ENCODE measurements around the gene GUCA1A.

GUCA1A gene

DNA sequence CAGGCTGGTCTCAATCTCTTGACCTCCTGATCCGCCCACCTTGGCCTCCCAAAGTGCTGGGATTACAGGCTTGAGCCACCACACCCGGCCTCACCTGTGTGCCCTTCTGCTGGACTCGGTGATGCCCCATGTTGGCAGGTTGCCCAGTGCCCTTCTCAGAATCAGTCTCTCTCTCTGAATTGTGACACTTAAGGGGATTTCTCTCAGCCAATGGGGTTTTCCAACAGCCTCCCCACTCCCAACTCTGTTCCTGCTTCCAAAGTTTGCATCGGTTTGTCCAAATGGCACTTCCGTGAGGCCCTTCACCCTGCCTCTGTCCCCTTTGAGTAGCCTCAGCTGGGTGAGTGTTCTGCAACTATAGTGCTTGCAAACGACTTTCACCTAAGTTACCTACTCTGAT is 47.6 kb downstream of the GUCA1A start:
- Histone ChIP-seq H3K9me3 (ENCODE audit: control insufficient read depth in 1 of 2, low read length in 2 of 2) (no peaks in the 10 kb centered on the region), H3K27ac (ENCODE audit: low read depth, low read length) (no peak overlapping the region), H3K27me3 (ENCODE audit: control insufficient read depth in 1 of 2, insufficient read depth in 2 of 2, low read length in 2 of 2) (no peaks in the 10 kb centered on the region), H3K4me1 (ENCODE audit: control insufficient read depth in 1 of 2, insufficient read depth in 2 of 2, low read length in 2 of 2) (peaks cover 10 to 17% of the 10 kb centered on the region in 2 donors), H3K4me3 (ENCODE audit: low read depth in 1 of 2, low read length in 2 of 2) (no peak overlapping the region), H3K9ac (ENCODE audit: low read depth in 1 of 2, low read length in 2 of 2) (no peak overlapping the region), H3K36me3 (ENCODE audit: control insufficient read depth in 1 of 2, insufficient read depth in 2 of 2, low read length in 2 of 2) (no peaks in the 10 kb centered on the region)

- Histone ChIP-seq H3K9ac (ENCODE audit: low read depth in 1 of 2, low read length in 2 of 2) (no peak overlapping the region), H3K4me1 (ENCODE audit: control insufficient read depth in 1 of 2, insufficient read depth in 2 of 2, low read length in 2 of 2) (peaks cover 17 to 18% of the 10 kb centered on the region in 2 donors), H3K36me3 (ENCODE audit: control insufficient read depth in 1 of 2, insufficient read depth in 2 of 2, low read length in 2 of 2) (no peaks in the 10 kb centered on the region), H3K27me3 (ENCODE audit: control insufficient read depth in 1 of 2, insufficient read depth in 2 of 2, low read length in 2 of 2) (no peaks in the 10 kb centered on the region), H3K9me3 (ENCODE audit: control insufficient read depth in 1 of 2, low read length in 2 of 2) (no peaks in the 10 kb centered on the region), H3K27ac (ENCODE audit: low read depth, low read length) (no peak overlapping the region), H3K4me3 (ENCODE audit: low read depth in 1 of 2, low read length in 2 of 2) (no peak overlapping the region)
Observed at GRCh38 chr6:42221546-42221945, 48.4 kb downstream of the GUCA1A start.

GRCh38 chr6:42222448-42222847 is 49.3 kb downstream of the GUCA1A start:
- Histone ChIP-seq H3K27me3 (ENCODE audit: control insufficient read depth in 1 of 2, insufficient read depth in 2 of 2, low read length in 2 of 2) (no peaks in the 10 kb centered on the region), H3K4me3 (ENCODE audit: low read depth in 1 of 2, low read length in 2 of 2) (no peak overlapping the region), H3K9ac (ENCODE audit: low read depth in 1 of 2, low read length in 2 of 2) (no peak overlapping the region), H3K4me1 (ENCODE audit: control insufficient read depth in 1 of 2, insufficient read depth in 2 of 2, low read length in 2 of 2) (peaks cover 20 to 26% of the 10 kb centered on the region in 2 donors), H3K9me3 (ENCODE audit: control insufficient read depth in 1 of 2, low read length in 2 of 2) (no peaks in the 10 kb centered on the region), H3K27ac (ENCODE audit: low read depth, low read length) (no peak overlapping the region), H3K36me3 (ENCODE audit: control insufficient read depth in 1 of 2, insufficient read depth in 2 of 2, low read length in 2 of 2) (no peaks in the 10 kb centered on the region)

DNA sequence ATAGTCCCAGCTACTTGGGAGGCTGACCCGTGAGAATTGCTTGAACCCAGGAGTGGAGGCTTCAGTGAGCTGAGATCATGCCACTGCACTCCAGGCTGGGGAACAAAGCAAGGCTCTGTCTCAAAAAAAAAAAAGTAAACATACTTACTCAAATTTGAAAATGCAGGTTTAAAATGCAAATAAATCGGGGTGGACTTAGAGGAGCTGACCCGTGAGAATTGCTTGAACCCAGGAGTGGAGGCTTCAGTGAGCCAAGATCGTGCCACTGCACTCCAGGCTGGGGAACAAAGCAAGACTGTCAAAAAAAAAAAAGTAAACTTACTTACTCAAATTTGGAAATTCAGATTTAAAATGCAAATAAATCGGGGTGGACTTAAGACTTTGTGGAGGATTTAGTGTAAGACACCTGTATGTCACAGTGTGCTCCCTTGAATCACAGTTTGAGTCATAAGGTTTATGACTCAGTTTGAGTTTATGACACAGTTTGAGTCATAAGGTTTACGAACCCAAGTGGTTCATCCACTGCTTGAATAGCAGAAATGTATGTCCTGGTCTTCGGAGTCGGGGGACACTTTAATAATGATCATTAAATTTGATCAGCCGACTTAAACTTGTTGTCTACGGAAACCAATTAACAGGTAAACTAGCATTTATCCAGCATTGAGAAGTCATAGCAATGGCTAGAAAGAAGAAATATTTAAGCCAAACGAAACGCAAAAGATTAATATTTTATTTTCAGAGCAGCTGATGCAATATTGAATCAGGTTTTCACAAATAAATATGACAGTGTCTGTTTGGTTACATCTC is 51.3 kb downstream of the GUCA1A start:
- H3K9me3 ChIP-seq (ENCODE audit: control insufficient read depth in 1 of 2, low read length in 2 of 2), result no peaks in the 10 kb centered on the region
- H3K4me1 ChIP-seq (ENCODE audit: control insufficient read depth in 1 of 2, insufficient read depth in 2 of 2, low read length in 2 of 2), result peaks cover 24 to 31% of the 10 kb centered on the region in 2 donors
- H3K27ac ChIP-seq (ENCODE audit: low read depth, low read length), result no peak overlapping the region
- no peak overlapping the region for H3K4me3 ChIP-seq (ENCODE audit: low read depth in 1 of 2, low read length in 2 of 2)
- no peak overlapping the region for H3K9ac ChIP-seq (ENCODE audit: low read depth in 1 of 2, low read length in 2 of 2)
- H3K27me3 ChIP-seq (ENCODE audit: control insufficient read depth in 1 of 2, insufficient read depth in 2 of 2, low read length in 2 of 2), result no peaks in the 10 kb centered on the region
- H3K36me3 ChIP-seq (ENCODE audit: control insufficient read depth in 1 of 2, insufficient read depth in 2 of 2, low read length in 2 of 2), result peaks cover 0 to 9% of the 10 kb centered on the region in 2 donors

DNA sequence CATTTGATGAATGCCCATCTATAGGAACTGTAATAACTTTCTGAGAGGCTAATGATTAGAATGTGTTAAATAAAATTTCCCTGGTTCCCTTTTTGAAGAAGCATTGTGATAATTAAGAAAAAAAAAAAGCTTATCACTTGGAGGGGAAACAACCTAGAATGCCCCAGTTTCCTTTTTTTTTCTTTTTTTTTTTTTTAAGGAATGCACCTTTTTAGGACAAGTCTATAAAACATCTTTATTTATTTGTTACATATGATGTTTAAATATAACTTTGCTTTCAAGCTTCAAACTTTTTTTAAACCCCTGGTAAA is 51.8 kb downstream of the GUCA1A start:
- Histone ChIP-seq H3K9ac (ENCODE audit: low read depth in 1 of 2, low read length in 2 of 2) (no peak overlapping the region), H3K27ac (ENCODE audit: low read depth, low read length) (no peak overlapping the region), H3K4me3 (ENCODE audit: low read depth in 1 of 2, low read length in 2 of 2) (no peak overlapping the region), H3K36me3 (ENCODE audit: control insufficient read depth in 1 of 2, insufficient read depth in 2 of 2, low read length in 2 of 2) (peaks cover 0 to 9% of the 10 kb centered on the region in 2 donors), H3K9me3 (ENCODE audit: control insufficient read depth in 1 of 2, low read length in 2 of 2) (no peaks in the 10 kb centered on the region), H3K4me1 (ENCODE audit: control insufficient read depth in 1 of 2, insufficient read depth in 2 of 2, low read length in 2 of 2) (peaks cover 24 to 31% of the 10 kb centered on the region in 2 donors), H3K27me3 (ENCODE audit: control insufficient read depth in 1 of 2, insufficient read depth in 2 of 2, low read length in 2 of 2) (no peaks in the 10 kb centered on the region)

DNA sequence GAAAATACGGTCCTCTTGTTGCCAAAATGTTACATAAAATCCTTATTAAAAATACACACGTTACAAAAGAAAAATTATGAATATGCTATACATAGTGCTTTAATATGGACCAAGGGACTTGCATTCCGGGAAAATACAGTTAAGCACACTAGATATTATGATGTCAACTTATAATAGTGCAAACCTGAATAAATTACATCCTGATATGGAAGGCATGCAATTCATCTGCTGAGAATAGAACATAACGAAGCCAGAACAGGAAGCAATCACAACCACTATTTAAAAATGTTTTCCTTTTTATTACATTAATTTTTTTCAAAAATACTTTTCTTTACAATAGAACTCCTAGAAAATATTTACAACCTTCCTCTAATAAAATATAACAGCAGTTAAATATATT is 52.3 kb downstream of the GUCA1A start:
- Histone ChIP-seq H3K9ac (ENCODE audit: low read depth in 1 of 2, low read length in 2 of 2) (no peak overlapping the region), H3K27me3 (ENCODE audit: control insufficient read depth in 1 of 2, insufficient read depth in 2 of 2, low read length in 2 of 2) (no peaks in the 10 kb centered on the region), H3K4me3 (ENCODE audit: low read depth in 1 of 2, low read length in 2 of 2) (no peak overlapping the region), H3K9me3 (ENCODE audit: control insufficient read depth in 1 of 2, low read length in 2 of 2) (no peaks in the 10 kb centered on the region), H3K27ac (ENCODE audit: low read depth, low read length) (no peak overlapping the region), H3K36me3 (ENCODE audit: control insufficient read depth in 1 of 2, insufficient read depth in 2 of 2, low read length in 2 of 2) (peaks cover 0 to 9% of the 10 kb centered on the region in 2 donors), H3K4me1 (ENCODE audit: control insufficient read depth in 1 of 2, insufficient read depth in 2 of 2, low read length in 2 of 2) (peaks cover 24 to 31% of the 10 kb centered on the region in 2 donors)

- H3K36me3 ChIP-seq (ENCODE audit: control insufficient read depth in 1 of 2, insufficient read depth in 2 of 2, low read length in 2 of 2), result peaks cover 0 to 9% of the 10 kb centered on the region in 2 donors
- H3K27me3 ChIP-seq (ENCODE audit: control insufficient read depth in 1 of 2, insufficient read depth in 2 of 2, low read length in 2 of 2), result no peaks in the 10 kb centered on the region
- no peak overlapping the region for H3K27ac ChIP-seq (ENCODE audit: low read depth, low read length)
- peaks cover 24 to 31% of the 10 kb centered on the region in 2 donors for H3K4me1 ChIP-seq (ENCODE audit: control insufficient read depth in 1 of 2, insufficient read depth in 2 of 2, low read length in 2 of 2)
- H3K4me3 ChIP-seq (ENCODE audit: low read depth in 1 of 2, low read length in 2 of 2), result no peak overlapping the region
- H3K9ac ChIP-seq (ENCODE audit: low read depth in 1 of 2, low read length in 2 of 2), result no peak overlapping the region
- H3K9me3 ChIP-seq (ENCODE audit: control insufficient read depth in 1 of 2, low read length in 2 of 2), result no peaks in the 10 kb centered on the region
Observed at GRCh38 chr6:42226161-42226611, 53.0 kb downstream of the GUCA1A start.

DNA sequence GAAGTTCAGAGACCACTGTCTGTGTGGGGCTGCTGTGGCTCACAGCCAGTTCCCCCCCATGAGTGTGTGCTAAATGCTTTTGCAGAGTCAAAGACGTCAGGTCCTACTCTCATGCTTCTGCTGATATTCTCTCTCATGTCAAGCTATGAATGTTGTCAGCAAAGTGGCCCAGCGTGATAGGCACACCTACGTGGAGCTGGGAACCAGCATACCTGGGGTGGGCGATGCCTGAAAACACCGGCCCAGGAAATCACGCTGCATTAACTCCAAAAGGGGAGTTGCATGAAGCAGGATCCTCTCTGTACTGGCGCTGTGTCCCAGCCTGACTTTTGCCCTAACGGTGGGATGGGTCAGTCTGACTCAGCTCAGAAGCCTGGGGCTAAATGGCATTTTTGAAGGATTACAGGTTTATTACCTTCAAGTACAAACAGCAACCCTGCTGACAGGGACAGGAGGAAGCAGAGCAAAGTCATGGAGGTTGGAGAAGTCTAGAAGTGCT is 53.5 kb downstream of the GUCA1A start:
- no peaks in the 10 kb centered on the region for H3K9me3 ChIP-seq (ENCODE audit: control insufficient read depth in 1 of 2, low read length in 2 of 2)
- peak overlapping the region in 1 of 2 donors; percentile 33 for H3K9ac ChIP-seq (ENCODE audit: low read depth in 1 of 2, low read length in 2 of 2)
- H3K27me3 ChIP-seq (ENCODE audit: control insufficient read depth in 1 of 2, insufficient read depth in 2 of 2, low read length in 2 of 2), result no peaks in the 10 kb centered on the region
- peak overlapping the region; percentile 35 for H3K27ac ChIP-seq (ENCODE audit: low read depth, low read length)
- H3K36me3 ChIP-seq (ENCODE audit: control insufficient read depth in 1 of 2, insufficient read depth in 2 of 2, low read length in 2 of 2), result peaks cover 0 to 14% of the 10 kb centered on the region in 2 donors
- peaks cover 24 to 31% of the 10 kb centered on the region in 2 donors for H3K4me1 ChIP-seq (ENCODE audit: control insufficient read depth in 1 of 2, insufficient read depth in 2 of 2, low read length in 2 of 2)
- H3K4me3 ChIP-seq (ENCODE audit: low read depth in 1 of 2, low read length in 2 of 2), result peak overlapping the region in 1 of 2 donors; percentile 47

DNA sequence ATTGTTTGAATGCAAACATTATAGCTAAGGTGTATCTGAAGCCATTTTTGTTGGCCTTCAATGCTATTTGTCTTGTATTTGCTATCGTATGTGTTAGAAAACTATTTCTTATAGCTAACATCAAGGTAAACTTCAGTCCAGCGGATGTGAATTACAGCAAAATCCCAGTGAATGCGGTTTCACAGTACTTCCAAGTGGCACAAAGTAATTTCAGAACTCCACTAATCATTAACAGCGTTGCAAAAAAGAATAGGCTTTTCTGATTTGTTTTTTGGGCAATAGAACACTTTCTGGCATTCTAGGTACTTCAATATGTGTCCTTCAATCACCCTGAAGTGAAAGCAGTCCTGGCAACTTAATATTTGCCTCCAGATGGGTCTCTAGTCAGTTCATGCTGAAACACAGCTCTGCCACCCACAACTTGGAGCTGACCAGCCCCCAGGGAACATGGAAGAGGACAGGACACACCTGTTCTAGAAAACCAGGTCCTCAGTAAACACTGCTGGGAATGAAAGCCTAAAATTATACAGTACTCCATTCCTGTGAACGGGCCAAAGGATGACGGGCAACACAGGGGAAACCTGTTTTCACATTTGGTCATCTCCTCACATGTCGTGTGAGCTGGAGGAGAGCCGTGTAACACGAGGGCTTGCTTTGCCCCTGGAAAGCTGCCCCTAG is 54.1 kb downstream of the GUCA1A start:
- peaks cover 0 to 19% of the 10 kb centered on the region in 2 donors for H3K36me3 ChIP-seq (ENCODE audit: control insufficient read depth in 1 of 2, insufficient read depth in 2 of 2, low read length in 2 of 2)
- no peaks in the 10 kb centered on the region for H3K9me3 ChIP-seq (ENCODE audit: control insufficient read depth in 1 of 2, low read length in 2 of 2)
- H3K4me1 ChIP-seq (ENCODE audit: control insufficient read depth in 1 of 2, insufficient read depth in 2 of 2, low read length in 2 of 2), result peaks cover 24 to 31% of the 10 kb centered on the region in 2 donors
- peak overlapping the region in 1 of 2 donors; percentile 47 for H3K4me3 ChIP-seq (ENCODE audit: low read depth in 1 of 2, low read length in 2 of 2)
- peak overlapping the region; percentile 35 for H3K27ac ChIP-seq (ENCODE audit: low read depth, low read length)
- peak overlapping the region; percentile 13 to 33 for H3K9ac ChIP-seq (ENCODE audit: low read depth in 1 of 2, low read length in 2 of 2)
- H3K27me3 ChIP-seq (ENCODE audit: control insufficient read depth in 1 of 2, insufficient read depth in 2 of 2, low read length in 2 of 2), result no peaks in the 10 kb centered on the region

DNA sequence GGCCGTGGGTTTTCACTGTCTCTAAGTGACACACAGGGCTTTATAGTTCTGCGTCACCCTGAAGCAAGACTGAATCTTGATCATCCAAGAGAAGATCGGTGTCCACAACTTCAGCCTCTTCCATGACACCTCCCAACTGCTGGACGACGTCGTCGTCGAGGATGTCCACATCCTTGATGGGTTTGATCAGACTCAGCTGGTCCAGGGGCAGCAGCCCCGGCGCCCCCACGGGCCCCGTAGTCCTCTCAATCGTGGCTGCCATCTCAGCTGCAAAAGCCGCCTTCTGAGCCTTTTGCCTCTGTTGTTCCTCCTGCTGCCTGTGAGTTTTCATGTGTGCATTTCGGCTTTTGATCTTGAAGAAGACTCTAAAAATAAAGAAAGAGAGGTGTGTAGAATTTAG is 55.1 kb downstream of the GUCA1A start:
- H3K9ac ChIP-seq (ENCODE audit: low read depth in 1 of 2, low read length in 2 of 2), result no peak overlapping the region
- no peaks in the 10 kb centered on the region for H3K9me3 ChIP-seq (ENCODE audit: control insufficient read depth in 1 of 2, low read length in 2 of 2)
- H3K4me3 ChIP-seq (ENCODE audit: low read depth in 1 of 2, low read length in 2 of 2), result no peak overlapping the region
- no peak overlapping the region for H3K27ac ChIP-seq (ENCODE audit: low read depth, low read length)
- peaks cover 0 to 22% of the 10 kb centered on the region in 2 donors for H3K36me3 ChIP-seq (ENCODE audit: control insufficient read depth in 1 of 2, insufficient read depth in 2 of 2, low read length in 2 of 2)
- H3K27me3 ChIP-seq (ENCODE audit: control insufficient read depth in 1 of 2, insufficient read depth in 2 of 2, low read length in 2 of 2), result no peaks in the 10 kb centered on the region
- peaks cover 24 to 31% of the 10 kb centered on the region in 2 donors for H3K4me1 ChIP-seq (ENCODE audit: control insufficient read depth in 1 of 2, insufficient read depth in 2 of 2, low read length in 2 of 2)
